Epithelial cell of esophagus (primary cell): Measurements from ENCODE around the gene EML4.

Experiments
- DNase-seq: peaks from one replicate; pipeline ENCODE4 v3.0.0; 2010; ENCODE audit warnings: low read depth
- H3K4me3 ChIP-seq: 2 replicates; pipeline ENCODE4 v1.5.1; 2011; ENCODE audit warnings: mild to moderate bottlenecking, low read length, control low read depth
- TF ChIP-seq, protein P1 (sequence below): IDR thresholded peaks from 2 replicates; pipeline ENCODE4 v1.5.1; 2011; ENCODE audit warnings: low read depth, mild to moderate bottlenecking, low read length, control low read depth, inconsistent platforms; ENCODE audit not compliant: insufficient read depth; ENCODE audit errors: missing control alignments

EML4 gene

DNA sequence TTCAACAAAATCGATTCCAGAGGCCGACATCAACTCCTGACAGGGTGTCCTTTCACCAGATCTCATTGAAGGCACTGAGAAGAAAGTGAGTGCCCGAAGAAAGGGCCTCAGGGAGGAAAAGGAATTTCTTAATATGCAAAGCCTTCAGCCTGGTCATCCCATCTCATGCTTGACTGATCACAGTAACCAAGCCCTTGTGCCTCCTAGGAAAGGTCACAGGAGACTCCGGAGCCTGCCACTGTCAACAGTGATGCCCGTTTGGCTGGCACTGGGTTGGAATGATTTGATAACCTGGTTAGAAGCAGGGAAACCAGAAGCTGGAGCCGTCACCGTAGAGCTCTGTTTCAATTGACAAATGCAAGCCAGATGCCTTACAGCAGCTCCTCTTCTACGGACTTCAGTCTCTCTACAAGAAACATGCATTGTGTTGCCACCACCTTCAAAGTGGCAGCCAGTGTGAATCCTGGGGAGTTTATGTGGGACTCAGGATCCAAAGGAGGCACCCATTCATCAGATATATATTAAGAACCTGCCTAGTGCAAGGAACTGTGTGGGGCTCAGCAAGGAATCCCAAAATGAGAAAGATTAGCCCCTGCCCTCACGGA is 167.3 kb downstream of the EML4 start:
- no peak overlapping the region for H3K4me3 ChIP-seq
- TF ChIP-seq, protein P1, sequence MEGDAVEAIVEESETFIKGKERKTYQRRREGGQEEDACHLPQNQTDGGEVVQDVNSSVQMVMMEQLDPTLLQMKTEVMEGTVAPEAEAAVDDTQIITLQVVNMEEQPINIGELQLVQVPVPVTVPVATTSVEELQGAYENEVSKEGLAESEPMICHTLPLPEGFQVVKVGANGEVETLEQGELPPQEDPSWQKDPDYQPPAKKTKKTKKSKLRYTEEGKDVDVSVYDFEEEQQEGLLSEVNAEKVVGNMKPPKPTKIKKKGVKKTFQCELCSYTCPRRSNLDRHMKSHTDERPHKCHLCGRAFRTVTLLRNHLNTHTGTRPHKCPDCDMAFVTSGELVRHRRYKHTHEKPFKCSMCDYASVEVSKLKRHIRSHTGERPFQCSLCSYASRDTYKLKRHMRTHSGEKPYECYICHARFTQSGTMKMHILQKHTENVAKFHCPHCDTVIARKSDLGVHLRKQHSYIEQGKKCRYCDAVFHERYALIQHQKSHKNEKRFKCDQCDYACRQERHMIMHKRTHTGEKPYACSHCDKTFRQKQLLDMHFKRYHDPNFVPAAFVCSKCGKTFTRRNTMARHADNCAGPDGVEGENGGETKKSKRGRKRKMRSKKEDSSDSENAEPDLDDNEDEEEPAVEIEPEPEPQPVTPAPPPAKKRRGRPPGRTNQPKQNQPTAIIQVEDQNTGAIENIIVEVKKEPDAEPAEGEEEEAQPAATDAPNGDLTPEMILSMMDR: no peak
- no peak for DNase-seq

DNA sequence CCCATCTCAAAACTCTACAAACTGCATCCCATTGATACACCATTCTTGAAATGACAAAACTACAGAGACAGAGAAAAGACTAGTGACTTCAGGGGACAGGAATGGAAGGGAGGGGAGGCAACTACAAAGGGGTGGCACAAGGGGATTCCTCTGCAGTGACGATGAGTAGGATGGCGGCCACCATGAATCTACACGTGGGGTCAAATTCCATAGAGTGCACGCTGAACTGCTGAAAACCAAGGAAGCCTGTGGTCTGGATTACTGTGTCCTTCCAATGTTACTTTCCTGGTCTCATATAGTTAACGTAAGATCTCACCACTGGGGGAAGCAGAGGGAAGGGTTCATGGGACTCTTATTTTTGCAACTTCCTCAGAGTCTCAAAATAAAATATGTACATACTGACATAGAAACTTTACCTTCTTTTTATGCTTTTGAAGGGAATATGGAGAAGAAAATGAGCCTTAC is 168.2 kb downstream of the EML4 start:
- no peak for DNase-seq
- no peak overlapping the region for H3K4me3 ChIP-seq
- TF ChIP-seq, protein P1: no peak

GRCh38 chr2:42337846-42338566 is 168.9 kb downstream of the EML4 start:
- TF ChIP-seq, protein P1: no peak
- no peak overlapping the region for H3K4me3 ChIP-seq
- no peak for DNase-seq

GRCh38 chr2:42338567-42339190 is 169.5 kb downstream of the EML4 start:
- TF ChIP-seq, protein P1: no peak
- DNase-seq: no peak
- H3K4me3 ChIP-seq: no peak overlapping the region

- TF ChIP-seq, protein P1: no peak
- H3K4me3 ChIP-seq: no peak overlapping the region
These were observed 170.2 kb downstream of the EML4 start for GRCh38 chr2:42339191-42339912.

GRCh38 chr2:42340045-42340937 is 171.1 kb downstream of the EML4 start:
- DNase-seq: no peak
- H3K4me3 ChIP-seq: no peak overlapping the region
- TF ChIP-seq, protein P1: no peak

More at GRCh38 chr2:42339191-42339912, 170.2 kb downstream of the EML4 start:
- no peak for DNase-seq
